GM12878 (cell line): ENCODE measurements around the gene RUFY3. TPM values are rescaled to one million over a fixed set of nuclear protein-coding genes. Genes with fewer than 3 reads are reported as not detected.

Experiments used
- ATF3 ChIP-seq: IDR thresholded peaks from 2 replicates; pipeline ENCODE4 v1.6.1; 2011; ENCODE audit warnings: low read depth, mild to moderate bottlenecking, low read length, moderate library complexity, borderline replicate concordance; ENCODE audit errors: extremely low read depth
- BCL11A ChIP-seq: IDR thresholded peaks from 2 replicates; pipeline ENCODE4 v1.6.1; 2011; ENCODE audit warnings: low read depth, low read length
- BHLHE40 ChIP-seq, 2 experiments: fragments of 450-650 bp in 1 of 2; IDR thresholded peaks; 2 replicates each; pipeline ENCODE4 v1.6.1; 2011 to 2017; ENCODE audit warnings: low read depth in 2 of 2, borderline replicate concordance in 1 of 2, improper control_type of control experiment in 1 of 2, low read length in 1 of 2, mild to moderate bottlenecking in 1 of 2
- EED ChIP-seq: sonication (generic); IDR thresholded peaks from 2 replicates; pipeline ENCODE4 v1.6.1; 2016; ENCODE audit warnings: antibody characterized with exemption, low read depth
- EP300 ChIP-seq, 2 experiments: fragments of 150-350 bp in 1 of 2; IDR thresholded peaks; 2 replicates each; pipeline ENCODE4 v1.6.1; 2011 to 2012; ENCODE audit warnings: low read depth in 2 of 2, low read length in 2 of 2, borderline replicate concordance in 1 of 2, improper control_type of control experiment in 1 of 2, inconsistent platforms in 1 of 2; ENCODE audit not compliant: control insufficient read depth in 1 of 2
- EZH2 ChIP-seq: IDR thresholded peaks from 2 replicates; pipeline ENCODE4 v1.6.1; 2012; ENCODE audit warnings: low read depth, mild to moderate bottlenecking, control low read depth, inconsistent platforms, low read length, borderline replicate concordance; ENCODE audit not compliant: control insufficient read depth
- FOS ChIP-seq: IDR thresholded peaks from 3 replicates; pipeline ENCODE4 v1.6.1; 2011; ENCODE audit warnings: borderline replicate concordance; ENCODE audit not compliant: insufficient read length; ENCODE audit errors: extremely low read depth
- GATAD2B ChIP-seq: fragments of 450-650 bp; conservative IDR thresholded peaks from 2 replicates; pipeline ENCODE4 v1.6.1; 2017; ENCODE audit warnings: low read depth, mild to moderate bottlenecking, moderate library complexity
- KDM1A ChIP-seq: fragments of 200-600 bp; sonication (generic); IDR thresholded peaks from 2 replicates; pipeline ENCODE4 v1.6.1; 2016; ENCODE audit warnings: borderline replicate concordance
- KLF5 ChIP-seq: fragments of 450-650 bp; IDR thresholded peaks from 2 replicates; pipeline ENCODE4 v1.6.1; 2014; ENCODE audit warnings: mild to moderate bottlenecking; ENCODE audit not compliant: partially characterized antibody
- MTA3 ChIP-seq: IDR thresholded peaks from 2 replicates; pipeline ENCODE4 v1.6.1; 2012; ENCODE audit warnings: low read length, inconsistent platforms, borderline replicate concordance
- MYC ChIP-seq: IDR thresholded peaks from 2 replicates; pipeline ENCODE4 v1.6.1; 2011; ENCODE audit warnings: mild to moderate bottlenecking, low read length, moderate library complexity, inconsistent platforms; ENCODE audit not compliant: insufficient read depth, insufficient replicate concordance, insufficient read length, severe bottlenecking
- NBN ChIP-seq: fragments of 450-650 bp; IDR thresholded peaks from 2 replicates; pipeline ENCODE4 v1.6.1; 2016
- NR2C1 ChIP-seq: fragments of 450-650 bp; IDR thresholded peaks from 2 replicates; pipeline ENCODE4 v1.6.1; 2017; ENCODE audit warnings: antibody characterized with exemption, mild to moderate bottlenecking, moderate library complexity
- RAD51 ChIP-seq: fragments of 450-650 bp; IDR thresholded peaks from 2 replicates; pipeline ENCODE4 v1.6.1; 2016; ENCODE audit warnings: moderate library complexity, mild to moderate bottlenecking, inconsistent platforms
- SIN3A ChIP-seq: IDR thresholded peaks from 2 replicates; pipeline ENCODE4 v1.6.1; 2012; ENCODE audit warnings: low read depth, low read length, improper control_type of control experiment
- SMAD5 ChIP-seq: IDR thresholded peaks from 2 replicates; pipeline ENCODE4 v1.6.1; 2016; ENCODE audit warnings: antibody characterized with exemption, low read depth
- SMC3 ChIP-seq: IDR thresholded peaks from 2 replicates; pipeline ENCODE4 v1.6.1; 2011; ENCODE audit warnings: low read length, improper control_type of control experiment, borderline replicate concordance
- SP1 ChIP-seq: IDR thresholded peaks from one replicate; pipeline ENCODE4 v1.6.1; 2011; ENCODE audit warnings: low read depth, low read length
- SUPT20H ChIP-seq: IDR thresholded peaks from 2 replicates; pipeline ENCODE4 v1.6.1; 2011; ENCODE audit warnings: low read depth, mild to moderate bottlenecking, low read length, moderate library complexity, borderline replicate concordance; ENCODE audit not compliant: control insufficient read depth
- TARDBP ChIP-seq: IDR thresholded peaks from 2 replicates; pipeline ENCODE4 v1.6.1; 2016; ENCODE audit warnings: borderline replicate concordance
- ZBTB33 ChIP-seq: fragments of 450-650 bp; IDR thresholded peaks from 2 replicates; pipeline ENCODE4 v1.6.1; 2017; ENCODE audit warnings: mild to moderate bottlenecking
- ZBTB4 ChIP-seq: fragments of 450-650 bp; formaldehyde crosslinking; IDR thresholded peaks from 2 replicates; pipeline ENCODE4 v1.4.0; 2022; ENCODE audit warnings: mild to moderate bottlenecking, moderate library complexity
- ZNF274 ChIP-seq: IDR thresholded peaks from one replicate; pipeline ENCODE4 v1.8.0; 2011; ENCODE audit not compliant: insufficient read length, insufficient read depth
- polyA plus RNA-seq, 11 experiments: library from polyadenylated mRNA; depleted of rRNA in 4 of 11; unstranded in 6 of 11; stranded (reverse) in 5 of 11; fragments of >200 nt; fragmentation: Nextera tagmentation in 4 of 11; fragmentation: Illumina TruSeq in 1 of 11; extraction: Ambion mirVana in 4 of 11; extraction: Trizol in 1 of 11; gene quantifications; 1 replicate in 1 of 11; 2 replicates in 10 of 11; pipeline versions ENCODE4 v1.2.1 to v1.2.3, GENCODE V29; 2011 to 2016; ENCODE audit warnings: inconsistent platforms in 2 of 11, missing spikeins in 2 of 11, low read depth in 1 of 11
- total RNA-seq, 4 experiments: library from RNA; depleted of rRNA in 3 of 4; stranded (reverse); fragments of >200 nt in 3 of 4; fragmentation: Illumina TruSeq in 1 of 4; extraction: Trizol in 1 of 4; gene quantifications; 2 replicates each; pipeline versions ENCODE4 v1.2.1 to v1.2.3, GENCODE V29; 2013 to 2021
- TF ChIP-seq, protein P1 (sequence below): IDR thresholded peaks from 2 replicates; pipeline ENCODE4 v1.6.1; 2012; ENCODE audit warnings: low read depth, low read length, improper control_type of control experiment

The RUFY3 gene
- total and polyA plus RNA-seq, 10 of the 15 experiments (the other 5 are each of a cell fraction or from before 2014, with no cell fraction given), result 5.1 to 28.3 (median 13.1) TPM

DNA sequence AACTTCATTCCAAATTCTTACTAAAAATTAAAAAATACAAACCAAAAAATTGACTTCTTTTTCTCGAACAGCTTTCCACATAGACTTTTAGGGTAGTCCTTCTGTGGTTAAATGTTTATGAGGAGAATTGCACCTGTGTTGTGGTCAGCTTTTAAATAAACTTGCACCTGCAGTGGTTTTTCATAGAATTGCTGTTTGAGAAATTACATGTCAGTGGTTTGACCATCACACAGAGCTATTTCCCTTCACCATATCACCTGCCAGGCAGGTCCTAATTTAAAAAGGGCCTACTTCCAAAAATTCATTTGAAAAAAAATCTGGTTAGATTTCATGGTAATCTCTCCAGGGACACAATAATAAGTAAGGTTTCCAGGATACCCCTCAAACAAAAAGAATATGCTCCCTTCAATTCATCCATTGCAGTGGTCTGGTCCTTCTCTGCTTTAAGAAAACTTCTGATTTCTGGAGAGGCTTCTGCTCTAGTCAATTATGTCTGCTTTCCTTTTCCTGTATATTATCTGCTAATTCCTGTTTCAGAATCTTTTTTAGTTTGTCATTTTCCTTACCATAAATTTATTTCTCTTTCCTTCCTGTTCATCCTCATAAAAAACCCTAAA lies 43.3 kb upstream of the RUFY3 start (continued):
- TF ChIP-seq ATF3 (no peak), MYC (no peak), ZBTB4 (CRISPR knock-in tag) (no peak), KDM1A (no peak), ZNF274 (no peak), BCL11A (peak; percentile 88), SMC3 (no peak), KLF5 (no peak), NR2C1 (no peak), TARDBP (no peak), BHLHE40 (IDR thresholded peaks at IDR 0.05; ENCODE audit: borderline replicate concordance in 1 of 2, low read depth in 2 of 2, low read length in 1 of 2) (peak; percentile 83 to 87), SIN3A (no peak), MTA3 (peak; percentile 75; the same call in 1 of the 2 replicates), NBN (no peak), RAD51 (no peak), ZBTB33 (no peak), GATAD2B (no peak), EED (peak; percentile 46), EP300 (IDR thresholded peaks at IDR 0.05; ENCODE audit: borderline replicate concordance in 1 of 2, control insufficient read depth in 1 of 2, low read depth in 2 of 2, low read length in 2 of 2) (peak; percentile 87 to 98; a peak in 3 of 4 replicates), SMAD5 (no peak), EZH2 (no peak), SP1 (no peak), SUPT20H (no peak), FOS (no peak)
- TF ChIP-seq, protein P1, sequence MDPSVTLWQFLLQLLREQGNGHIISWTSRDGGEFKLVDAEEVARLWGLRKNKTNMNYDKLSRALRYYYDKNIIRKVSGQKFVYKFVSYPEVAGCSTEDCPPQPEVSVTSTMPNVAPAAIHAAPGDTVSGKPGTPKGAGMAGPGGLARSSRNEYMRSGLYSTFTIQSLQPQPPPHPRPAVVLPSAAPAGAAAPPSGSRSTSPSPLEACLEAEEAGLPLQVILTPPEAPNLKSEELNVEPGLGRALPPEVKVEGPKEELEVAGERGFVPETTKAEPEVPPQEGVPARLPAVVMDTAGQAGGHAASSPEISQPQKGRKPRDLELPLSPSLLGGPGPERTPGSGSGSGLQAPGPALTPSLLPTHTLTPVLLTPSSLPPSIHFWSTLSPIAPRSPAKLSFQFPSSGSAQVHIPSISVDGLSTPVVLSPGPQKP, result no peak
